GM21447 (cell line): ENCODE data around the gene FAM78B.

Experiments
- ATAC-seq: cut with Tn5 transposase; IDR thresholded peaks from one replicate; pipeline ENCODE4 v1.9.1; 2021; ENCODE audit not compliant: unreplicated experiment

The FAM78B gene, protein sequence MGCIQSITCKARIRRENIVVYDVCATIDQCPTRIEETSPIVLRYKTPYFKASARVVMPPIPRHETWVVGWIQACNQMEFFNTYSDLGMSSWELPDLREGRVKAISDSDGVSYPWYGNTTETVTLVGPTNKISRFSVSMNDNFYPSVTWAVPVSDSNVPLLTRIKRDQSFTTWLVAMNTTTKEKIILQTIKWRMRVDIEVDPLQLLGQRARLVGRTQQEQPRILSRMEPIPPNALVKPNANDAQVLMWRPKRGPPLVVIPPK

DNA sequence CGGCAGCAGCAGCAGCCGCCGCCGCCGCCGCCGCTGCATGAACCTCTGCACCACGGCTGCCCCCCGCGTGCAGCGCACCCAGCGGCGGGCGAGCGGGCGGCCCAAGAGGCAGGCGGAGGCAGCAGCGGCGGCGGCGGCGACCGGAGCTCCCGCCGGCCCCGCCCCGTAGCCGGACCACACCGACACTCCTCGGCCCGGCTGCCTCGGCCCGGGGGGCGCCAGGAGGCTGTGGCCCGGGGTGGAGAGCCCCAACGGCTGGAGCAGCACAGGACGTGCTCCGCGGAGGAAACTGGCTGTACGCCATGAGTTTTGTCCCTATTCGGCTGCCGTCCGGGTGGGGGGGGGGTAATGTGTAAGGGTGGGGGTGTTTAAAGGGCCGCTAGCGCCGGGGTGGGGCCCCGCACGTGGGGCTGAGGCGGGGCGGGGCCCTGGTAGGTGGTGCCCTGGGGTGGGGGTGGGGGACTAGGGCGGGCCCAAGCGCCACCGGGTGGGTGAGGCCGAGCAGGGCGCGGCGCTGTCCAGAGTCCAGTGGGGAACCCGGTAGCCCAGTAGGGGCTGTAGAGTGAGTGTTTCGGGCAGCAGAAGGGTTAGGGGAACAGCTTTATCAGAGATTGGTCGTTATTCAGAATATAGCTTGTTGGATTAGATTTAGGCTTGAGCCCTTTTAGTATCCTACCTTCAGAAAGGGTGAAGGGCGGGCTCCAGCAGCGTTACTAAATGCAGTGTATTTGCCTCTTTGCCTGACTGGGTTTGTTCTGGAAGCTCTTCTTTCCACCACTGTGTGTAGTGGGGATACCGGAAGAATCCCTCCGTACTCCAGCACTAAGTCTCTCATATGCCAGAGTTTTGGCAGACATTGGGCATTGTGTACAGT lies at the start of gene FAM78B:
TSS of gene FAM78B (minus strand) at position 304 of the 874 bp plus-strand sequence. CDS start 753 bp downstream, outside the sequence.
- peak; percentile 30 for ATAC-seq

DNA sequence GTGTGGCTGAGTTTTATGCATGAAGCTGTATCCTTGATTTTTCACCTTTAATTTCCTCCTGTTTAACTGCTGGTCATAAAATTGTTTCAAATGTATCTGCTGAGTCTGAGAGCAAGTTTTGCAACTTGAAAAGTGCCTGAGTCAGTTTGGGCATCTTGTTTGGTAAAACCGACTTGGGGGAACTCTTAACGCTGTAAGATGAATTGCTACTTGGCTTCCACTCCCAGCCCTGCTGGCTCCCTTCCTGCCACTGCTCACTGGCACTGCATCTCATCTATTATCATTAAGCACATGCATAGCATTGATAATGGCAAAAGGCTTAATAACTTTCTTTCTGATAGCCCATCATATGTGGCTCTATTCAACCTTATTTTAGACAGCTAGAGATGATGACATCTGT lies 35.7 kb upstream of the FAM78B start:
- ATAC-seq: no peak

- ATAC-seq: no peak
Observed at GRCh38 chr1:166200743-166201142, 33.9 kb upstream of the FAM78B start.

- ATAC-seq: no peak
Observed at GRCh38 chr1:166197597-166197996, 30.8 kb upstream of the FAM78B start.

- ATAC-seq: no peak
Observed at GRCh38 chr1:166197141-166197540, 30.3 kb upstream of the FAM78B start.

DNA sequence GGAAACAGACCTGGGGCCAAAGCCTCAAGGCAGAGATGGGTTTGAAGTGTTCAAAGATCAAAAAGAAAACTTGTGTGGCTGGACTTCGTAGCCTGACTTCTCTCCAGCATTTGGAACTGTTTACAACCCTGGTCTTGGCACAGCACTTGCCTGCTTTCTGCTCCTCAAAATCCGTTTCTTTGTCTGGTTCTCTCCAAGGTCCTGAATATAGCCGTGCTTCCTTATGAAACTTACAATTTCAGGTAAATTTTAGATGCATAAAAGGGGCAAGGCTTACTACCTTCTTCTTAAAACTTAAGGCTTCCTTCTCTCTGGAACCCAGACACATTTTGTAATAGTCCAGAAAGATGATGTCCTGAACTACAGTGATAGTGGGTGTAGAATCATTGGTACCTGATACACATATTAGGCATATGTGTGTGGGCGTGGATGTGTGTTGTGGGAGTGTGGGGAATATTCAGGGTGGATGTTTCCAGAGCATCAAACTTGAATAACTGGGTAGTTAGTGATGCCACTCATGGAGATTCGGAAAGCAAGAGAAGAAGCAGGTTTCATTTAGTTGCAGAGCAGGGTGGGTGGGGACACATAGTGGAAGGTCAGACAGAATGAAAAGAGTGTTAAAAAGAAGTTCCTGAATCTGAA lies 26.4 kb upstream of the FAM78B start:
- no peak for ATAC-seq

DNA sequence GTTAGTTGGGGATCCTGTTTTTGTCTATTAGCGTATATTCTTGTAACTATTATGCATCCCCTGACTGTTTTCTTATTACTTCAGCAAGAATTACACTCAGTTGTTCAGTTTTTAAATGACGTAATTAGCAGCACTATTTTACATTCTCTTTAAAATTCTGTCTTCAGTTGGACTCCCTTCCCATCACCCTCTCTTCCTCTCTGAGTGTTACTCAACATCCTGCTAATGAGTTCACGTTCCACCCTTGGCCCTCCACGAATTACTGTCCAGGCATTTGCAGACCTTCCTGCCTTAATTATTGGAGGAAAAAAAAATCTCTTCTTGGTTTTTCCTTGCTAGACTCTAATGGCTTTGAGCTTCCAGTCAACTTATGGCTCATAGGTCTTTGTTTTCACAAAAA lies 23.6 kb upstream of the FAM78B start:
- no peak for ATAC-seq

DNA sequence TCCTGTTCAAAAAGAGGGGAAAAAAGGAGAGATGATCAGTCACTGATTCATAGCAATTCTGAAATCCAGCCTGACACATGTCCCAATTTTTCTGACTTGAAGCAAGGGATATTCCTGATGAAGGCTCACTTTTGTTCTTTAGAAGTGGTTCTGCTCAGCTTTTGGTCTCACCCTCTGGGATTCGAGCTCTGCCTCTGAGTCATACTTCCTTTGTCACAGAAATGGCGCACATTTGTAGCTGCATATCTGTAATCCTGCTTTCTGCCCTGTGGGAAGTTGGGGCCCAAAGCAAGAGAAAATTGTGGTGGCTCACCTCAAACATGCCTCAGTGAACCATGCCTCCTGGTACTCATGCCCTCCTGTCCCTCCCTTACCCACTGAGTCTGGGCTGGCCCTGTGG lies 22.3 kb upstream of the FAM78B start:
- ATAC-seq: no peak

GRCh38 chr1:166185526-166185925 lies 18.7 kb upstream of the FAM78B start:
- ATAC-seq: no peak

GRCh38 chr1:166184897-166185296 lies 18.1 kb upstream of the FAM78B start:
- no peak for ATAC-seq

- ATAC-seq: no peak
Observed at GRCh38 chr1:166184012-166184411, 17.2 kb upstream of the FAM78B start.

GRCh38 chr1:166182281-166182680 lies 15.5 kb upstream of the FAM78B start:
- ATAC-seq: peak; percentile 58

DNA sequence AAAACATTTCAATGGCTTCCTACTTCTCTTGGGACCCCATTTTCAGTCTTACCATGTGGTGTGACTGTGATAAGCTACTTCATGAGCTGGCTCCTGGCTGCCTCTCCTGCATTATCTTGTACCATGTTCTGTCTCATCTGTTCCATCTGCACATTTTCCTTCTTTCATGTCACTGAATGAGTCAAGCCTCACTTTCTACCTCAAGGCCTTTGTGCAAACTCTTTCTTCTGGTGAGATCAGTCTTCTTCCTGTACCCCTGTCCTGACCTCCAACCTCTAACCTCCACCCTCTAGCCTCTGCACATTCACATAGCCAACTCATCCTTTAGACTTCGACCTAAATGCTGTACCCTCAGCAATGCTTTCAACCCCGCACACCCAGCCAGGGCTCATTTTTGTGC lies 9.6 kb upstream of the FAM78B start:
- ATAC-seq: no peak

- no peak for ATAC-seq
Observed at GRCh38 chr1:166175032-166175431, 8.2 kb upstream of the FAM78B start.

DNA sequence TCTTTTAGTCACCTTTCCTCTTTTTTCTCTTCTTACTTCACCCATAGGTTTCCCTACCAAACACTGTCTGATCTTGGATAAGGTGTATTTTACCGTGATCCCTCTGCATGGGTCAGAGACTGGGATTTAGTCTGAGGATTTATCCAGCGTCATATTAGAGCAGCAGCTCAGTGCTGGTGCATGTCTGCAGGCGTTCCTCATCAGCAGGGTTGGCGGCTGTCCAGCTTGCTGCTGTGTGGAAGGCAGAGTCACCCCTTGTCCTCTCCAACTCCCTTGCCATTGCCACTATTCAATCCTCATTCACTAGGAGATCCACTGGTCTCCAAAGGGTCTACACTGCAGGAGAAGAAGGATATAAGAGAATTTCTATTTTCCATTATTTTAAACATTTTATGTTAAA lies 7.3 kb upstream of the FAM78B start:
- ATAC-seq: no peak

- no peak for ATAC-seq
Observed at GRCh38 chr1:166172106-166172505, 5.3 kb upstream of the FAM78B start.

GRCh38 chr1:166170726-166171125 lies 3.9 kb upstream of the FAM78B start:
- ATAC-seq: no peak

DNA sequence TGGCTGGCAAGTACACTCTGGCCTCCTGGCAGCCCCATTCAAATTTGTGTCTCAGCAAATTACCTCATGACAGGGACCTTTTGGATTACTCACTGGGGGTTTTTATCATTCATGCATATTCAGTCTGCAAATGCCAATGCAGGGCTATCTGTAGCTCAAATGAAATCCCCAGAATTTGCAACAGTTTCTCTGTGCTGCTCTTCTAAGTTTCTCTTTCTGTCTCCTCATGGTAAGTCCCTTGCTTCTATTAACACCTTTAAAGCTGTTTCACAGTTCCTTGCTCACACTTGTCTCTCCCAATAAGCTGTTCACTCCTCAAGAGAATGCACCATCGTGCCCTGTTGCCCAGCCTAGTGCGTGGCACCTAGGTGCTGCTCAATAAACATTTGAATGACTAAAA lies 3.3 kb upstream of the FAM78B start:
- peak; percentile 50 for ATAC-seq

DNA sequence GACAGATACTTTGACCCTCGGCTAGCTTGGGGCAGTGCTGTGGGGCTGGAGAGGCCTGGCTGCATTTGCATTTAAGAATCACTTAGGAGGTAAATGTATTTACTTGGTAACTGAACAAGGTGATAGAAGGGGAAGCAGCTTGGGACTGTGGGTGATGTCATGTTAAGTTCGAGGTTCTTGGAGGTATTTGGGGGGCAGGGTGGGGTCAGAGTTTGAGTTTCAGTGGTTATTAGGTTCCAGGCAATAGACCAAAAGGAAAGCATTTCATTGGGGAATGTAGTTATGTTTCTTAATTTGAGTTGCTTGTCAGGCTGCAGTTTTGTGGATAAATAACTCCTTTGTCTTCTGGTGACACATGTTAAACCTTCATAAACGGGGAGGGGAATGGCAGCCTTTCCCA lies 2.4 kb upstream of the FAM78B start:
- no peak for ATAC-seq

DNA sequence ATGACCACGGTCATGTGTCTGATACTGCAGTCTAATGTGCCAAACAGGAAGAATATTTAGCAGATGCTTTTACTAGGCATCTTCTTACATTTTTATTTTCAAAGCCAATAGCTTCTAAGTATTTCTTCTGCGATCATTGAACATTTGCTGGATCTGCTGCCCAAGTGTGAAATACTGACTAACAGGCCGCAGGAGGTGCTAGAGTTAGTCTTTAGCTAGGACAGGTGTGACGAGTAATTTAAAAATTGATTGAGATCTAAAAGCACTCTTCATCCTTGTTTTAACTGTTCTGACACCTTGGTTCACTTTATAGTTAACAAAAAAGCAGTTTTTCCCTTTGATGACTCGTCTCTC lies 748 bp upstream of the FAM78B start:
- ATAC-seq: no peak

DNA sequence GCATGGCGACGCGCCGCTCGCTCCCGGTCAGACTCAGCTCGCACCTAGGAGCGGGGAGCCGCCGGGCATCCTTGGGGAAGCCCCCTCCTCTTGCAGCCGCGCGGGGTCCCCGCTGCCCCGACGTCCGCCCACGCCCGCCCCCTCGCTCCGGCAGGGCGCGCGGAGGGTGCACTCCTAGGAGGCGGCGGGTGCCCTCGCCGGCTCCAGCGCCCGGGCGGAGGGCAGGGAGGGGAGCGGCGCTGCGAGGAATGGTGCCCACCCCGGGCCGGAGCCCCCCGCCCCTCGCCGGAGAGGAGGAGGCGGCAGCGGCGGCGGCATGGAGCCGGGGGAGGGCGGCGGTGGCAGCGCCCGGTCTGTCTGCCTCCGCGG lies 488 bp downstream of the FAM78B start:
- no peak for ATAC-seq
